ENCODE measurements around the gene NSMCE1. TPM values are rescaled to one million over a fixed set of nuclear protein-coding genes. Genes with fewer than 3 reads are reported as not detected.

The NSMCE1 gene
- total and polyA plus RNA-seq, 5 donors: 27.3 to 40.1 (median 29.9) TPM

- peak; percentile 70 to 81 for ATAC-seq
- intact Hi-C loops (cut with DNase I): no loop called here
- Histone ChIP-seq H3K4me1 (ENCODE audit: control insufficient read depth, insufficient read depth, low read length) (peaks cover 7% of the 10 kb centered on the region), H3K27me3 (ENCODE audit: control insufficient read depth, insufficient read depth) (no peaks in the 10 kb centered on the region), H3K27ac (ENCODE audit: low read length) (peak overlapping the region; percentile 31), H3K9me3 (ENCODE audit: control insufficient read depth, low read length) (no peaks in the 10 kb centered on the region), H3K4me3 (ENCODE audit: low read length) (no peak overlapping the region)
- peak; percentile 83 to 91 (median 89) for DNase-seq
- WGBS: 26% methylated on average over 30 of the region's 30 CpGs
These were observed 46.0 kb downstream of the NSMCE1 start for GRCh38 chr16:27222249-27223225.

GRCh38 chr16:27221576-27222248 is 46.9 kb downstream of the NSMCE1 start:
- Histone ChIP-seq H3K27me3 (ENCODE audit: control insufficient read depth, insufficient read depth) (no peaks in the 10 kb centered on the region), H3K4me3 (ENCODE audit: low read length) (no peak overlapping the region), H3K9me3 (ENCODE audit: control insufficient read depth, low read length) (no peaks in the 10 kb centered on the region), H3K27ac (ENCODE audit: low read length) (peak overlapping the region; percentile 31), H3K4me1 (ENCODE audit: control insufficient read depth, insufficient read depth, low read length) (peaks cover 7% of the 10 kb centered on the region)
- no peak for ATAC-seq
- intact Hi-C loops (cut with DNase I): no loop called here
- WGBS: 63% methylated on average over 8 of the region's 8 CpGs
- DNase-seq: peak in 1 of 3 donors; percentile 46

- ATAC-seq (no peak), DNase-seq (peak in 2 of 3 donors; percentile 49 to 53)
- 92% methylated on average over 16 of the region's 16 CpGs for WGBS
- Histone ChIP-seq H3K9me3 (ENCODE audit: control insufficient read depth, low read length) (no peaks in the 10 kb centered on the region), H3K27me3 (ENCODE audit: control insufficient read depth, insufficient read depth) (no peaks in the 10 kb centered on the region), H3K27ac (ENCODE audit: low read length) (no peak overlapping the region), H3K4me1 (ENCODE audit: control insufficient read depth, insufficient read depth, low read length) (peaks cover 7% of the 10 kb centered on the region), H3K4me3 (ENCODE audit: low read length) (no peak overlapping the region)
- intact Hi-C loops (cut with DNase I): no loop called here
These were observed 47.6 kb downstream of the NSMCE1 start for GRCh38 chr16:27220991-27221390.

- H3K27me3 ChIP-seq (ENCODE audit: control insufficient read depth, insufficient read depth): no peaks in the 10 kb centered on the region
- H3K4me1 ChIP-seq (ENCODE audit: control insufficient read depth, insufficient read depth, low read length): peaks cover 7% of the 10 kb centered on the region
- H3K27ac ChIP-seq (ENCODE audit: low read length): no peak overlapping the region
- H3K9me3 ChIP-seq (ENCODE audit: control insufficient read depth, low read length): no peaks in the 10 kb centered on the region
- intact Hi-C loops (cut with DNase I): no loop called here
- WGBS: 89% methylated on average over 8 of the region's 8 CpGs
- DNase-seq (no peak), ATAC-seq (no peak)
- no peak overlapping the region for H3K4me3 ChIP-seq (ENCODE audit: low read length)
These were observed 48.0 kb downstream of the NSMCE1 start for GRCh38 chr16:27220527-27220926.

- H3K4me1 ChIP-seq (ENCODE audit: control insufficient read depth, insufficient read depth, low read length): peaks cover 7% of the 10 kb centered on the region
- H3K9me3 ChIP-seq (ENCODE audit: control insufficient read depth, low read length): no peaks in the 10 kb centered on the region
- no peak overlapping the region for H3K4me3 ChIP-seq (ENCODE audit: low read length)
- WGBS: 89% methylated on average over 9 of the region's 9 CpGs
- DNase-seq: no peak
- intact Hi-C loops (cut with DNase I): no loop called here
- no peak overlapping the region for H3K27ac ChIP-seq (ENCODE audit: low read length)
- ATAC-seq: no peak
- H3K27me3 ChIP-seq (ENCODE audit: control insufficient read depth, insufficient read depth): no peaks in the 10 kb centered on the region
These were observed 48.5 kb downstream of the NSMCE1 start for GRCh38 chr16:27220120-27220519.

GRCh38 chr16:27219161-27219560 is 49.4 kb downstream of the NSMCE1 start:
- ATAC-seq (no peak), DNase-seq (no peak)
- 84% methylated on average over 10 of the region's 10 CpGs for WGBS

GRCh38 chr16:27218756-27219155 is 49.8 kb downstream of the NSMCE1 start:
- Histone ChIP-seq H3K9me3 (ENCODE audit: control insufficient read depth, low read length) (no peaks in the 10 kb centered on the region), H3K4me1 (ENCODE audit: control insufficient read depth, insufficient read depth, low read length) (peaks cover 7% of the 10 kb centered on the region), H3K27ac (ENCODE audit: low read length) (no peak overlapping the region), H3K4me3 (ENCODE audit: low read length) (no peak overlapping the region), H3K27me3 (ENCODE audit: control insufficient read depth, insufficient read depth) (no peaks in the 10 kb centered on the region)
- 91% methylated on average over 9 of the region's 9 CpGs for WGBS
- no peak for DNase-seq
- ATAC-seq: no peak
- intact Hi-C loops (cut with DNase I): no loop called here

More at GRCh38 chr16:27219161-27219560, 49.4 kb downstream of the NSMCE1 start:
- H3K4me3 ChIP-seq (ENCODE audit: low read length): no peak overlapping the region
- H3K4me1 ChIP-seq (ENCODE audit: control insufficient read depth, insufficient read depth, low read length): peaks cover 7% of the 10 kb centered on the region
- no peaks in the 10 kb centered on the region for H3K27me3 ChIP-seq (ENCODE audit: control insufficient read depth, insufficient read depth)
- intact Hi-C loops (cut with DNase I): no loop called here
- H3K9me3 ChIP-seq (ENCODE audit: control insufficient read depth, low read length): no peaks in the 10 kb centered on the region
- H3K27ac ChIP-seq (ENCODE audit: low read length): no peak overlapping the region

- H3K27ac ChIP-seq (ENCODE audit: low read length): peak overlapping the region; percentile 73
- ATAC-seq (peak; percentile 63 to 65), DNase-seq (peak; percentile 61 to 81 (median 75))
- no peaks in the 10 kb centered on the region for H3K9me3 ChIP-seq (ENCODE audit: control insufficient read depth, low read length)
- H3K27me3 ChIP-seq (ENCODE audit: control insufficient read depth, insufficient read depth): no peaks in the 10 kb centered on the region
- WGBS: 64% methylated on average over 10 of the region's 10 CpGs
- H3K4me3 ChIP-seq (ENCODE audit: low read length): no peak overlapping the region
- intact Hi-C loops (cut with DNase I): no loop called here
- no peaks in the 10 kb centered on the region for H3K4me1 ChIP-seq (ENCODE audit: control insufficient read depth, insufficient read depth, low read length)
These were observed 51.3 kb downstream of the NSMCE1 start for GRCh38 chr16:27217256-27217655.

- no peak for DNase-seq
These were observed 52.2 kb downstream of the NSMCE1 start for GRCh38 chr16:27216297-27216885.

GRCh38 chr16:27215660-27216059 is 52.9 kb downstream of the NSMCE1 start:
- no peaks in the 10 kb centered on the region for H3K9me3 ChIP-seq (ENCODE audit: control insufficient read depth, low read length)
- intact Hi-C loops (cut with DNase I): no loop called here
- DNase-seq (no peak), ATAC-seq (no peak)
- H3K27ac ChIP-seq (ENCODE audit: low read length): no peak overlapping the region
- H3K27me3 ChIP-seq (ENCODE audit: control insufficient read depth, insufficient read depth): no peaks in the 10 kb centered on the region
- H3K4me3 ChIP-seq (ENCODE audit: low read length): no peak overlapping the region
- H3K4me1 ChIP-seq (ENCODE audit: control insufficient read depth, insufficient read depth, low read length): no peaks in the 10 kb centered on the region
- WGBS: 94% methylated on average over 7 of the region's 7 CpGs

More at GRCh38 chr16:27216297-27216885, 52.2 kb downstream of the NSMCE1 start:
- no peak for ATAC-seq
- no peaks in the 10 kb centered on the region for H3K9me3 ChIP-seq (ENCODE audit: control insufficient read depth, low read length)
- H3K4me1 ChIP-seq (ENCODE audit: control insufficient read depth, insufficient read depth, low read length): no peaks in the 10 kb centered on the region
- WGBS: 94% methylated on average over 16 of the region's 16 CpGs
- H3K4me3 ChIP-seq (ENCODE audit: low read length): no peak overlapping the region
- intact Hi-C loops (cut with DNase I): no loop called here
- no peaks in the 10 kb centered on the region for H3K27me3 ChIP-seq (ENCODE audit: control insufficient read depth, insufficient read depth)
- H3K27ac ChIP-seq (ENCODE audit: low read length): no peak overlapping the region

All from right cardiac atrium (tissue), 5 donors.